Caco-2 (cell line): ENCODE results near the gene TIMM17B. TPM values are rescaled to one million over a fixed set of nuclear protein-coding genes. Genes with fewer than 3 reads are reported as not detected.

ENCODE experiments used
- BruUV-seq: library from RNA; stranded (reverse); fragments of 400-500 nt; replicated peaks from 2 replicates; lab custom pipeline; 2021; lab: Mats Ljungman, UMichigan
- CTCF ChIA-PET: fragments of 300-600 bp; sonication (Branson Sonifier 250); formaldehyde crosslinking; loops from one replicate; lab custom pipeline; 2022; ENCODE audit warnings: antibody characterized with exemption; lab: Charles Lee
- POLR2A ChIA-PET: fragments of 300-600 bp; sonication (Branson Sonifier 250); formaldehyde crosslinking; loops from one replicate; lab custom pipeline; 2022; ENCODE audit warnings: antibody characterized with exemption; lab: Charles Lee
- DNase-seq, 2 experiments: peaks; one replicate each; pipeline versions ENCODE4 v3.0.0 to v3.0.0-alpha.2; 2020 to 2022
- H3K27me3 ChIP-seq: replicated peaks from 2 replicates; pipeline ENCODE4 v1.6.0; 2011; ENCODE audit warnings: low read length; ENCODE audit not compliant: control insufficient read depth, insufficient read depth
- H3K36me3 ChIP-seq: 2 replicates; pipeline ENCODE4 v1.5.1; 2011; ENCODE audit warnings: low read length; ENCODE audit not compliant: control insufficient read depth, insufficient read depth
- H3K4me1 ChIP-seq: fragments of 250-450 bp; sonication (Bioruptor Pico); 2 replicates; pipeline ENCODE4 v1.5.1; 2020; ENCODE audit warnings: mild to moderate bottlenecking
- H3K4me3 ChIP-seq: 2 replicates; pipeline ENCODE4 v1.5.1; 2011; ENCODE audit warnings: low read depth, mild to moderate bottlenecking, control low read depth, low read length
- H3K9me3 ChIP-seq: fragments of 250-450 bp; sonication (Bioruptor Pico); 2 replicates; pipeline ENCODE4 v1.5.1; 2020; ENCODE audit warnings: mild to moderate bottlenecking, moderate library complexity
- H3K27ac Mint-ChIP-seq: one replicate; pipeline ENCODE4 v1.8.0; 2022; ENCODE audit warnings: mixed read lengths; ENCODE audit not compliant: unreplicated experiment
- H3K27me3 Mint-ChIP-seq: one replicate; pipeline ENCODE4 v1.8.0; 2022; ENCODE audit warnings: mixed read lengths; ENCODE audit not compliant: insufficient read depth, unreplicated experiment
- H3K36me3 Mint-ChIP-seq: one replicate; pipeline ENCODE4 v1.8.0; 2022; ENCODE audit warnings: mild to moderate bottlenecking, mixed read lengths; ENCODE audit not compliant: insufficient read depth, unreplicated experiment
- H3K4me1 Mint-ChIP-seq: one replicate; pipeline ENCODE4 v1.8.0; 2022; ENCODE audit warnings: low read depth, mixed read lengths; ENCODE audit not compliant: unreplicated experiment
- H3K4me3 Mint-ChIP-seq: one replicate; pipeline ENCODE4 v1.8.0; 2022; ENCODE audit warnings: mild to moderate bottlenecking, moderate library complexity, mixed read lengths; ENCODE audit not compliant: unreplicated experiment
- H3K9me3 Mint-ChIP-seq: one replicate; pipeline ENCODE4 v1.8.0; 2022; ENCODE audit warnings: mixed read lengths; ENCODE audit not compliant: unreplicated experiment
- intact Hi-C: fragments of 100-400 bp; cut with micrococcal nuclease; formaldehyde crosslinking; loops from one replicate; pipeline ENCODE4 v1.10.0; 2022; ENCODE audit not compliant: unreplicated experiment
- total RNA-seq: library from RNA; stranded (reverse); gene quantifications from 2 replicates; pipeline ENCODE4 v1.2.3, GENCODE V29; 2022
- TF ChIP-seq, protein P1 (sequence below), 2 experiments: fragments of 200-600 bp in 1 of 2; IDR thresholded peaks; 1 replicate in 1 of 2; 2 replicates in 1 of 2; pipeline versions ENCODE4 v1.5.1 to v1.8.0; 2011 to 2022; ENCODE audit warnings: antibody characterized with exemption in 1 of 2, control low read depth in 1 of 2, inconsistent platforms in 1 of 2, low read depth in 1 of 2, low read length in 1 of 2, mild to moderate bottlenecking in 1 of 2, moderate library complexity in 1 of 2; ENCODE audit not compliant: insufficient read depth in 1 of 2, severe bottlenecking in 1 of 2, unreplicated experiment in 1 of 2

Gene TIMM17B
- total RNA-seq, 1 experiment from 2014 or later = 90.6 TPM

DNA sequence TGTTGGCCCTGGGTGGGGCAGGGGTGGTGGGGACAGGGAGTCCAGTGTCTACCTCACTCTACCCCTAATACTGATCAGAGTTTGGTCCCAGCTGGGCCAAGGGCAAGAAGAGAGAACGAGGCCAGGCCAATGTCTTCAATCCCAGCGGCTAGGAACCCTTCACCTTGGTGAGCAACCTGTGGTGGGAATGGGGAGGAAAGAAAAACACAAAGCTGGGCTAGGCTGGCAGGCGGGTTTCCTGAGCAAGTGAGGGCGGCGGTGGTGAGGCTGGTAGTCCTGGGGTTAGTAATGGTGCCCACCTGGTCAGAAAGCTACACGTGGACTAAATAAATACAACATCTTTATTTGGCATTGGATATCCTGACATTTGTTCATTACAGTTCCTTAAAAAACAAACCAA lies 5.7 kb upstream of the TIMM17B start:
- H3K36me3 Mint-ChIP-seq = peaks cover 49% of the 10 kb centered on the region
- H3K4me3 Mint-ChIP-seq = no peak overlapping the region
- ChIA-PET POLR2A (interaction anchor here (0.6 to 1.3 kb wide), 4 partner anchors 9 to 167 kb away, joined by 3 to 6 read pairs (median 4); no protein-coding TSS in a partner anchor), CTCF (no interaction called here)
- H3K27ac Mint-ChIP-seq = no peak overlapping the region
- TF ChIP-seq, protein P1, sequence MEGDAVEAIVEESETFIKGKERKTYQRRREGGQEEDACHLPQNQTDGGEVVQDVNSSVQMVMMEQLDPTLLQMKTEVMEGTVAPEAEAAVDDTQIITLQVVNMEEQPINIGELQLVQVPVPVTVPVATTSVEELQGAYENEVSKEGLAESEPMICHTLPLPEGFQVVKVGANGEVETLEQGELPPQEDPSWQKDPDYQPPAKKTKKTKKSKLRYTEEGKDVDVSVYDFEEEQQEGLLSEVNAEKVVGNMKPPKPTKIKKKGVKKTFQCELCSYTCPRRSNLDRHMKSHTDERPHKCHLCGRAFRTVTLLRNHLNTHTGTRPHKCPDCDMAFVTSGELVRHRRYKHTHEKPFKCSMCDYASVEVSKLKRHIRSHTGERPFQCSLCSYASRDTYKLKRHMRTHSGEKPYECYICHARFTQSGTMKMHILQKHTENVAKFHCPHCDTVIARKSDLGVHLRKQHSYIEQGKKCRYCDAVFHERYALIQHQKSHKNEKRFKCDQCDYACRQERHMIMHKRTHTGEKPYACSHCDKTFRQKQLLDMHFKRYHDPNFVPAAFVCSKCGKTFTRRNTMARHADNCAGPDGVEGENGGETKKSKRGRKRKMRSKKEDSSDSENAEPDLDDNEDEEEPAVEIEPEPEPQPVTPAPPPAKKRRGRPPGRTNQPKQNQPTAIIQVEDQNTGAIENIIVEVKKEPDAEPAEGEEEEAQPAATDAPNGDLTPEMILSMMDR (IDR thresholded peaks at IDR 0.05; ENCODE audit: insufficient read depth in 1 of 2, low read depth in 1 of 2, low read length in 1 of 2, severe bottlenecking in 1 of 2, unreplicated experiment in 1 of 2) = no peak
- no peaks in the 10 kb centered on the region for H3K9me3 ChIP-seq
- no peak overlapping the region for H3K4me3 ChIP-seq
- no peaks in the 10 kb centered on the region for H3K4me1 ChIP-seq
- H3K27me3 Mint-ChIP-seq = no peaks in the 10 kb centered on the region
- H3K27me3 ChIP-seq = no peaks in the 10 kb centered on the region
- H3K9me3 Mint-ChIP-seq = no peaks in the 10 kb centered on the region
- no peaks in the 10 kb centered on the region for H3K4me1 Mint-ChIP-seq
- no peaks in the 10 kb centered on the region; the same call in 1 of the 2 replicates for H3K36me3 ChIP-seq
- BruUV-seq = no TSS peak
- no peak for DNase-seq
- intact Hi-C loops = no loop called here

DNA sequence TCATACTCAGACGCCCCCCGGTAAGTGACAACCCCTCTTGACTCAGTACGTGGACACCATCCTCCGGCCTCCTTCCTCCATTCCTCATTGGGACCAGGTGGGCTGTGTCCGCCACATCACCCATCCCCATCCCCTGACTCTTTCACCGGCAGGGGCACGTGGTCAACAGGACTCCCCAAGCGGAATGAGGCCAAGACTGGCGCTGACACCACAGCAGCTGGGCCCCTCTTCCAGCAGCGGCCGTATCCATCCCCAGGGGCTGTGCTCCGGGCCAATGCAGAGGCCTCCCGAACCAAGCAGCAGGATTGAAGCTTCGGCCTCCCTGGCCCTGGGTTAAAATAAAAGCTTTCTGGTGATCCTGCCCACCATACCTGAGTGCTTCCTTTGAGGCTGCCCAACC lies 5.2 kb upstream of the TIMM17B start:
- no TSS peak for BruUV-seq
- ChIA-PET CTCF (no interaction called here), POLR2A (interaction anchor here (0.6 to 1.3 kb wide), 4 partner anchors 9 to 167 kb away, joined by 3 to 6 read pairs (median 4); no protein-coding TSS in a partner anchor)
- Mint-ChIP-seq H3K4me1 (no peaks in the 10 kb centered on the region), H3K27ac (peak overlapping the region; percentile 30), H3K4me3 (no peak overlapping the region), H3K27me3 (no peaks in the 10 kb centered on the region), H3K9me3 (no peaks in the 10 kb centered on the region), H3K36me3 (peaks cover 53% of the 10 kb centered on the region)
- Histone ChIP-seq H3K27me3 (no peaks in the 10 kb centered on the region), H3K36me3 (no peaks in the 10 kb centered on the region; the same call in 1 of the 2 replicates), H3K9me3 (no peaks in the 10 kb centered on the region), H3K4me1 (no peaks in the 10 kb centered on the region), H3K4me3 (no peak overlapping the region)
- intact Hi-C loops = no loop called here
- no peak for DNase-seq
- TF ChIP-seq, protein P1 (IDR thresholded peaks at IDR 0.05; ENCODE audit: insufficient read depth in 1 of 2, low read depth in 1 of 2, low read length in 1 of 2, severe bottlenecking in 1 of 2, unreplicated experiment in 1 of 2) = no peak

DNA sequence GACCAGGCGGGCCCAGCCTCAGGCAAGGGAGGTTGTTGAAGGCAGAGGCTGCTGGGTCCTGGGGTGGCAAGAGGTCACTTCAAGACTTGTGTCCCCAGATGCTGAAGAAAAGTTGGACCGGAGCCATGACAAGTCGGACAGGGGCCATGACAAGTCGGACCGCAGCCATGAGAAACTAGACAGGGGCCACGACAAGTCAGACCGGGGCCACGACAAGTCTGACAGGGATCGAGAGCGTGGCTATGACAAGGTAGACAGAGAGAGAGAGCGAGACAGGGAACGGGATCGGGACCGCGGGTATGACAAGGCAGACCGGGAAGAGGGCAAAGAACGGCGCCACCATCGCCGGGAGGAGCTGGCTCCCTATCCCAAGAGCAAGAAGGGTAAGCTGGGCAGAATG lies 4.6 kb upstream of the TIMM17B start:
- Histone ChIP-seq H3K27me3 (no peaks in the 10 kb centered on the region), H3K9me3 (no peaks in the 10 kb centered on the region), H3K4me3 (no peak overlapping the region), H3K36me3 (no peaks in the 10 kb centered on the region; the same call in 1 of the 2 replicates), H3K4me1 (no peaks in the 10 kb centered on the region)
- no peaks in the 10 kb centered on the region for H3K27me3 Mint-ChIP-seq
- intact Hi-C loops = no loop called here
- TF ChIP-seq, protein P1 (IDR thresholded peaks at IDR 0.05; ENCODE audit: insufficient read depth in 1 of 2, low read depth in 1 of 2, low read length in 1 of 2, severe bottlenecking in 1 of 2, unreplicated experiment in 1 of 2) = no peak
- ChIA-PET CTCF (no interaction called here), POLR2A (interaction anchor here (1.3 kb wide), 1 partner anchor 10 kb away, joined by 6 read pairs; no protein-coding TSS in a partner anchor)
- H3K4me3 Mint-ChIP-seq = no peak overlapping the region
- H3K4me1 Mint-ChIP-seq = no peaks in the 10 kb centered on the region
- H3K9me3 Mint-ChIP-seq = no peaks in the 10 kb centered on the region
- BruUV-seq = TSS peak; percentile 2
- no peak for DNase-seq
- peaks cover 58% of the 10 kb centered on the region for H3K36me3 Mint-ChIP-seq
- H3K27ac Mint-ChIP-seq = peak overlapping the region; percentile 30
